GM12891 (cell line): Measurements from ENCODE around the gene ELAVL4.

Experiments
- DNase-seq: peaks from one replicate; pipeline ENCODE4 v3.0.0; 2011; ENCODE audit warnings: low spot score; ENCODE audit not compliant: insufficient read length
- FAIRE-seq: peaks from 2 replicates; lab custom pipeline; 2011; peaks lifted over from hg19 to GRCh38; lab: Jason Lieb, UNC
- PAX5 ChIP-seq: IDR thresholded peaks from 2 replicates; pipeline ENCODE4 v1.6.1; 2011; ENCODE audit warnings: low read length, moderate library complexity, mild to moderate bottlenecking; ENCODE audit not compliant: insufficient read depth, severe bottlenecking
- POLR2A ChIP-seq: IDR thresholded peaks from 2 replicates; pipeline ENCODE4 v1.6.1; 2011; ENCODE audit warnings: low read depth, low read length, control low read depth
- POLR2AphosphoS5 ChIP-seq: IDR thresholded peaks from 2 replicates; pipeline ENCODE4 v1.6.1; 2011; ENCODE audit warnings: low read depth, low read length, control low read depth
- POU2F2 ChIP-seq: IDR thresholded peaks from 2 replicates; pipeline ENCODE4 v1.6.1; 2011; ENCODE audit warnings: low read depth, mild to moderate bottlenecking, control low read depth, low read length, moderate library complexity
- SPI1 ChIP-seq: IDR thresholded peaks from 2 replicates; pipeline ENCODE4 v1.6.1; 2011; ENCODE audit warnings: low read depth, low read length, control low read depth
- TAF1 ChIP-seq: IDR thresholded peaks from 2 replicates; pipeline ENCODE4 v1.6.1; 2011; ENCODE audit warnings: low read depth, low read length, control low read depth

The ELAVL4 gene

GRCh38 chr1:50139339-50140181, 30.8 kb downstream of the ELAVL4 start:
- FAIRE-seq: no peak
- no peak for DNase-seq
- TF ChIP-seq PAX5: no peak
- TF ChIP-seq POLR2A: no peak
- no peak for TF ChIP-seq POLR2AphosphoS5
- no peak for TF ChIP-seq TAF1
- TF ChIP-seq SPI1: no peak

- TF ChIP-seq TAF1 (no peak), POLR2A (no peak), POU2F2 (no peak), PAX5 (no peak), POLR2AphosphoS5 (no peak), SPI1 (no peak)
- DNase-seq (no peak), FAIRE-seq (no peak)
Measured at GRCh38 chr1:50140182-50140447, 31.4 kb downstream of the ELAVL4 start.

- DNase-seq (no peak), FAIRE-seq (no peak)
- TF ChIP-seq POU2F2 (no peak), POLR2AphosphoS5 (no peak), TAF1 (no peak), POLR2A (no peak), SPI1 (no peak), PAX5 (no peak)
Measured at GRCh38 chr1:50147191-50147850, 38.6 kb downstream of the ELAVL4 start.

GRCh38 chr1:50148142-50148923, 39.6 kb downstream of the ELAVL4 start:
- FAIRE-seq (no peak), DNase-seq (no peak)
- TF ChIP-seq POLR2AphosphoS5 (no peak), POLR2A (no peak), POU2F2 (no peak), SPI1 (no peak), TAF1 (no peak), PAX5 (no peak)

- no peak for FAIRE-seq
- no peak for DNase-seq
- no peak for TF ChIP-seq POLR2AphosphoS5
- no peak for TF ChIP-seq TAF1
- no peak for TF ChIP-seq POU2F2
- no peak for TF ChIP-seq PAX5
Measured at GRCh38 chr1:50152236-50152635, 43.5 kb downstream of the ELAVL4 start.

- FAIRE-seq: no peak
Measured at GRCh38 chr1:50155541-50155940, 46.8 kb downstream of the ELAVL4 start.

GRCh38 chr1:50156241-50157010, 47.7 kb downstream of the ELAVL4 start:
- TF ChIP-seq TAF1 (no peak), PAX5 (no peak), POLR2A (no peak), POU2F2 (no peak), POLR2AphosphoS5 (no peak), SPI1 (no peak)
- DNase-seq (no peak), FAIRE-seq (no peak)

More at GRCh38 chr1:50155541-50155940, 46.8 kb downstream of the ELAVL4 start:
- TF ChIP-seq TAF1 (no peak), SPI1 (no peak), POU2F2 (no peak), PAX5 (no peak), POLR2A (no peak), POLR2AphosphoS5 (no peak)
- no peak for DNase-seq

GRCh38 chr1:50157306-50157941, 48.7 kb downstream of the ELAVL4 start:
- DNase-seq: no peak
- TF ChIP-seq SPI1 (no peak), POLR2A (no peak), POLR2AphosphoS5 (no peak), POU2F2 (no peak), PAX5 (no peak), TAF1 (no peak)
- FAIRE-seq: no peak
